ENCODE results near the gene OGFOD2. TPM values are rescaled to one million over a fixed set of nuclear protein-coding genes. Genes with fewer than 3 reads are reported as not detected.

OGFOD2 gene
- total and polyA plus RNA-seq, 2 of the 13 experiments (the other 11 are each of a cell fraction or from before 2014, with no cell fraction given): 13.2 to 14.6 TPM

DNA sequence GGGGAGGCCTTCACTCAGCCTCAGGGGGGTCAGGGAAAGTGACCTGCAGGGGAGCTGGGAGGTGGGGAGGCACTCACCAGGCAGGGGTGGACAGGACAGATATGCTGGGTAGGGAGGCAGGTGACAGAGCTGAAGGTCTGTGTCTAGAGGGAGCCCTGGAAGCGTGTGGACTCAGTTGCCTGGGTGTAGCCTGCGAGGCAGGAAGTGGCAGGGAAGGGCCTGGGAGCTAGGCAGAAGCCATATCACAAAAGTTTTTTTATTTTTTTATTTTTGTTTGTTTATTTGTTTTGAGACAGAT, 44.7 kb downstream of the OGFOD2 start (continued):
- TF ChIP-seq, protein P1, sequence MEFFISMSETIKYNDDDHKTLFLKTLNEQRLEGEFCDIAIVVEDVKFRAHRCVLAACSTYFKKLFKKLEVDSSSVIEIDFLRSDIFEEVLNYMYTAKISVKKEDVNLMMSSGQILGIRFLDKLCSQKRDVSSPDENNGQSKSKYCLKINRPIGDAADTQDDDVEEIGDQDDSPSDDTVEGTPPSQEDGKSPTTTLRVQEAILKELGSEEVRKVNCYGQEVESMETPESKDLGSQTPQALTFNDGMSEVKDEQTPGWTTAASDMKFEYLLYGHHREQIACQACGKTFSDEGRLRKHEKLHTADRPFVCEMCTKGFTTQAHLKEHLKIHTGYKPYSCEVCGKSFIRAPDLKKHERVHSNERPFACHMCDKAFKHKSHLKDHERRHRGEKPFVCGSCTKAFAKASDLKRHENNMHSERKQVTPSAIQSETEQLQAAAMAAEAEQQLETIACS (CRISPR knock-in tag; IDR thresholded peaks at IDR 0.05): no peak
- TF ChIP-seq ZNF660 (CRISPR knock-in tag; IDR thresholded peaks at IDR 0.05; ENCODE audit: borderline replicate concordance, low read depth) (no peak), ZMYM2 (CRISPR knock-in tag; IDR thresholded peaks at IDR 0.05) (no peak)

DNA sequence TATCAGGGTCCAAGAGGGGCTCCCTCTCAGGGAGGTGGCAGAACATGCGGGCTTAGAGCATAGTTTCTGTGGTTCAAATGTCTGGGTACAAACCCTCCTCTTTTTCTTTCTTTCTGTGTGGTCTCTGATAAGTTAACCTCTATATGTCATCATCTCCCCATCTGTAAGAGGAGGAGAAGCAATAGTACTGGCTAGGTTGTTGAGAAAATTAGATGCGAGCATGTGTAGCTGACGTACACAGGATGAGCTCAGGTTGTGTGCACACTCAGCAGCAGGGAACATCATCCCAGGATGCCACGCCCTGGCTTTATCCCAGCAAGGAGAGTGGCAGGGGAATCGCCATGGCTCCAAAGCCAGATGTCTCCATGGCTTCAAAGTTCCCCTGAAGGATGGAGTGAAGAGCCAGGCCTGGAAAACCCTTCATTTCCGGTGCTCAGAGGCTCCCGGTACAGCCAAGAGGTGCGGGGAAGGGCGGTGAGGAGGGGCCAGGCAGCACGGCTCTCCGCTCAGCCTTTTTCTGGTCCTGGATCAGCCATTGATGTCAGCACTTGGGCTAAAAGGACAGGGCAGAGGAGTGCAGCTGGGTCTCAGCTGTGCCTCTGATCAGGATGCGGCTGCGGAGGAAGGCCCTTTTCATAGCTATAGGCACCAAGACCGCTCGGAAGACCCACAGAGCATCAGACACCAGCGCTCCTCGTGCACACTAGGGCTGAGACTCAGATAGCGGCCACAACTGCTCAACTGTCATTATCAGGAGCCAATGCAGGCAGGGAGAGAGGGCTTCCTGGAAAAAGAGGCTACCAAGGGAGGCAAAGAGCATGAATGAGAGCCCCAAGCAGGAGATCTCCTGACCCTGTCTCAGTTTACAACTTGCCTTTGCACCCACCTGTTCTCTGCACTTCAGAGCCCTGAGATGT, 46.9 kb downstream of the OGFOD2 start:
- DNase-seq (ENCODE audit: low spot score) (no peak), FAIRE-seq (no peak), ATAC-seq (no peak)
- POLR2A ChIA-PET: no interaction called here
- Histone ChIP-seq H4K20me1 (ENCODE audit: insufficient read depth, low read length) (no peaks in the 10 kb centered on the region), H2AFZ (ENCODE audit: low read length) (no peak overlapping the region), H3K27me3 (ENCODE audit: control insufficient read depth in 1 of 2, insufficient read depth in 2 of 2, low read length in 2 of 2) (no peaks in the 10 kb centered on the region), H3K9ac (ENCODE audit: insufficient read depth, low read depth, low read length) (no peak overlapping the region), H3K4me1 (ENCODE audit: insufficient read depth, low read length) (peaks cover 17% of the 10 kb centered on the region), H3K4me2 (ENCODE audit: low read depth, low read length) (no peak overlapping the region), H3K4me3 (replicated peaks in 1 of 3; ENCODE audit: insufficient read depth in 1 of 3, low read depth in 2 of 3, low read length in 3 of 3) (no peak overlapping the region), H3K9me3 (ENCODE audit: low read length) (no peaks in the 10 kb centered on the region), H3K79me2 (ENCODE audit: insufficient read depth, low read length) (no peaks in the 10 kb centered on the region), H3K36me3 (replicated peaks in 1 of 2; ENCODE audit: control insufficient read depth in 1 of 2, insufficient read depth in 2 of 2, low read length in 2 of 2) (peaks cover 2 to 6% of the 10 kb centered on the region in 2 experiments; a peak in 2 of 5 replicates), H3K27ac (ENCODE audit: extremely low read length, insufficient read depth, low read length) (no peak overlapping the region)
- WGBS (ENCODE audit: low lambda C conversion rate): 97% methylated on average over 14 of the region's 18 CpGs
- TF ChIP-seq SNAPC2 (CRISPR knock-in tag; IDR thresholded peaks at IDR 0.05) (no peak), ZNF329 (CRISPR knock-in tag; IDR thresholded peaks at IDR 0.05; ENCODE audit: low read depth) (no peak), ZNF337 (CRISPR knock-in tag; IDR thresholded peaks at IDR 0.05; ENCODE audit: borderline replicate concordance, low read depth) (no peak), MLLT10 (CRISPR knock-in tag; IDR thresholded peaks at IDR 0.05) (no peak), ZNF678 (CRISPR knock-in tag; IDR thresholded peaks at IDR 0.05) (no peak), NFE2 (CRISPR knock-in tag; IDR thresholded peaks at IDR 0.05) (no peak), EHMT2 (IDR thresholded peaks at IDR 0.05; ENCODE audit: borderline replicate concordance, low read depth, low read length) (no peak), STAG1 (CRISPR knock-in tag; IDR thresholded peaks at IDR 0.05) (no peak), SUZ12 (IDR thresholded peaks at IDR 0.05; ENCODE audit: low read depth, low read length) (no peak), ZNF703 (CRISPR knock-in tag; IDR thresholded peaks at IDR 0.05; ENCODE audit: borderline replicate concordance) (no peak), FOXK1 (CRISPR knock-in tag; IDR thresholded peaks at IDR 0.05; ENCODE audit: borderline replicate concordance, low read depth) (no peak), KLF12 (CRISPR knock-in tag; IDR thresholded peaks at IDR 0.05; ENCODE audit: borderline replicate concordance) (no peak)
- TF ChIP-seq, protein P2, sequence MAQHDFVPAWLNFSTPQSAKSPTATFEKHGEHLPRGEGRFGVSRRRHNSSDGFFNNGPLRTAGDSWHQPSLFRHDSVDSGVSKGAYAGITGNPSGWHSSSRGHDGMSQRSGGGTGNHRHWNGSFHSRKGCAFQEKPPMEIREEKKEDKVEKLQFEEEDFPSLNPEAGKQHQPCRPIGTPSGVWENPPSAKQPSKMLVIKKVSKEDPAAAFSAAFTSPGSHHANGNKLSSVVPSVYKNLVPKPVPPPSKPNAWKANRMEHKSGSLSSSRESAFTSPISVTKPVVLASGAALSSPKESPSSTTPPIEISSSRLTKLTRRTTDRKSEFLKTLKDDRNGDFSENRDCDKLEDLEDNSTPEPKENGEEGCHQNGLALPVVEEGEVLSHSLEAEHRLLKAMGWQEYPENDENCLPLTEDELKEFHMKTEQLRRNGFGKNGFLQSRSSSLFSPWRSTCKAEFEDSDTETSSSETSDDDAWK (CRISPR knock-in tag; IDR thresholded peaks at IDR 0.05): no peak
- CTCF ChIA-PET (ENCODE audit: low intra/inter-chr PET ratio, low total read pairs): no interaction called here
- in situ Hi-C loops (cut with HindIII; ENCODE audit: extremely low pct_ligation_motif_present, low pct_unique_long_range_greater_than_20kb) (no loop called here), intact Hi-C loops (cut with micrococcal nuclease; ENCODE audit: unreplicated experiment) (loop anchor here (2.0 kb wide), 1 partner anchor 37 kb away; no protein-coding TSS in a partner anchor)
- BruUV-seq (replicated peaks): no TSS peak

Measured in HepG2 (cell line).